SIG-M5 treated with dmso at 0.1 percent for 504 hours (cell line): ENCODE measurements around the gene CA11.

ENCODE experiments used
- DNase-seq: peaks from one replicate; lab custom pipeline; 2025; ENCODE audit not compliant: unreplicated experiment; lab: John Stamatoyannopoulos, UW

CA11 gene

GRCh38 chr19:48629599-48630295 is 16.2 kb downstream of the CA11 start:
- no peak for DNase-seq

DNA sequence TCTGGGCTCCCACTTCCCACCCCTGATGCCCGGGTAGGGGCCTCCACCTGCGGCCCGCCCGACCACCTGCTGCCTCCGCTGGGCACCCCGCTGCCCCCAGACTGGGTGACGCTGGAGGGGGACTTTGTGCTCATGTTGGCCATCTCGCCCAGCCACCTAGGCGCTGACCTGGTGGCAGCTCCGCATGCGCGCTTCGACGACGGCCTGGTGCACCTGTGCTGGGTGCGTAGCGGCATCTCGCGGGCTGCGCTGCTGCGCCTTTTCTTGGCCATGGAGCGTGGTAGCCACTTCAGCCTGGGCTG is 16.7 kb downstream of the CA11 start:
- DNase-seq, result no peak

- no peak for DNase-seq
Measured at GRCh38 chr19:48628486-48629296, 17.3 kb downstream of the CA11 start.

DNA sequence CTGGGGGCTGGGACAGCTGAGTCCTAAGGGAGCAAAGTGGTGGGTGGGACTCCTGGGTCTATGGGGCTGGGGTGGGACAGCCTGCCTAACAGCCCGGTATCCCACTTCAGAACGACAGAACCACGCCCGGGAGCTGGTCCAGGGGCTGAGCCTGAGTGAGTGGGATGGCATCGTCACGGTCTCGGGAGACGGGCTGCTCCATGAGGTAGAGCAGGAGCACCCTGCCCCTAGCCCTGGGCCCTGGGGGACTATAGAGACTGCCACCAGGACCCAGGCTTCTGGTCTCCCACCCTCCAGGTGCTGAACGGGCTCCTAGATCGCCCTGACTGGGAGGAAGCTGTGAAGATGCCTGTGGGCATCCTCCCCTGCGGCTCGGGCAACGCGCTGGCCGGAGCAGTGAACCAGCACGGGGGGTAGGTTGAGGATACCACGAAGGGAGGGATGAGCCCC is 18.1 kb downstream of the CA11 start:
- no peak for DNase-seq

DNA sequence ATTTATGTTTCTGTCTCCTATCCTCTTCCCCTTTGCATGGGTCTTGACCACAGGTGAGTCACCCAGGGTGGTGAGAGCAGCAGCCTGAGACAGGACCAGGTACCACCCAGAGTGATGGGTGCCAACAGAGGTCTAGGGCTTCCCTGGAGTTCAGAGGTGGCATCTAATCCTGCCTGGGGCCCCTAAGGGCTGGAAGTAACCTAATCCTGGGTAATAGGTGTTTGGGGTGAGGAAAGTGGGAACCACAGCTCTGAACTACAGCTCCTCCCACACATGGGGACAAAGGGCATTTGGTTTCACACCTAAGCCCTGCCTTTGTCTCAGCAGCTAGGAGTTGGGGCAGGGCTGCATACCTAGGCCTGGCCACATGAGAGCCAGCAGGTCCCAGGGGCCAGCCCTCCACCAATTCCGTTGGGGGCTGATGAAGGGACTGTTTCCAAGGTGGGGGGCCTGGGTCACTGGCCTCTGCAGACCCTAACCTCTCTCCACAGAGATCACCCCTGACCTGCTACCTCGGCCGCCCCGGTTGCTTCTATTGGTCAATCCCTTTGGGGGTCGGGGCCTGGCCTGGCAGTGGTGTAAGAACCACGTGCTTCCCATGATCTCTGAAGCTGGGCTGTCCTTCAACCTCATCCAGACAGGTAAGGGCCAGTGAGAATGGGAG is 18.7 kb downstream of the CA11 start:
- DNase-seq, result no peak

GRCh38 chr19:48625891-48626327 is 20.1 kb downstream of the CA11 start:
- no peak for DNase-seq

DNA sequence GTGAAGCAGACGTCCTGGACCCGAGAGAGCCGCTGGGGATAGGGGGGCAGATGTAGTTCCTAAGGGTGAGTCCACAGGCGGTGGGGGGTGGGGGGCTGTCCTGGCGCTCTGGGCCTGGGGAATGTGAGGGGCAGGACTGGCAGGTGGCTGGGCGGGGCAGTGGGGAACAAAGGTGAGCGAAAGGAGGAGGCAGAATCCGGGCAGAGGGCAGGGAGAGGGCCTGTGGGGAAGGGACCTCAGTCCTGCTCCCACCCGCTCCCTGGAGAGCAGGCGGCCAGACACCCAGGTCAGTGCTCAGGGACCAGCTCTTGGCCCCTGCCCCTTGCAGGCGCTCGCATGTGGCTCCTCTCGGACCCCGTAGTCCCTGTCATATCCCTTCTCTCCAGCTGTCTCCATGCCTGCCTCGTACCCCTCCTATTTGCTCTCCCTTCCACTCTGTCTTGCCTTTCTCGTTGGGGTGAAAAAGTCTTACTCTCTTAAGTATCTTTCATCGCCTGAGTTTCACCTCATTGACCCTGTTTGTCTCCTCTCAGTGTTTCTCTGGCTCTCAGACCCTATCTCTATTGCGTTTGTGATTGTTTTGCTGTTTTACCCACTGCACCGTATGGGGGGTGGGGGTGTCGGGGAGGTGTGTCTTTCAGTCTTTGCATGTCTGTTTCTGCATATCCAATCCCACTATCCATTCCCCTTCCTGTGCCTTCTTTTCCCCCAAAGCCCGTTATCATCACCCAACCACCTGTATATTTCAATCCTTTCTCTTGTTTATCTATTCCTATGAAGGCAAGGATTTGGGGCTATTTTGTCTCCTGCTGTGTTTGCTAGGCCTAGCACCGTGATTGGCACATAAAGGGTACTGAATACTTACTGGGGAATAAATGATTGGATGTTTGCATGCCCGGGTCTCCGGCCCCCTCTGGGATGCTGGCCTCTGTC is 20.9 kb downstream of the CA11 start:
- no peak for DNase-seq

DNA sequence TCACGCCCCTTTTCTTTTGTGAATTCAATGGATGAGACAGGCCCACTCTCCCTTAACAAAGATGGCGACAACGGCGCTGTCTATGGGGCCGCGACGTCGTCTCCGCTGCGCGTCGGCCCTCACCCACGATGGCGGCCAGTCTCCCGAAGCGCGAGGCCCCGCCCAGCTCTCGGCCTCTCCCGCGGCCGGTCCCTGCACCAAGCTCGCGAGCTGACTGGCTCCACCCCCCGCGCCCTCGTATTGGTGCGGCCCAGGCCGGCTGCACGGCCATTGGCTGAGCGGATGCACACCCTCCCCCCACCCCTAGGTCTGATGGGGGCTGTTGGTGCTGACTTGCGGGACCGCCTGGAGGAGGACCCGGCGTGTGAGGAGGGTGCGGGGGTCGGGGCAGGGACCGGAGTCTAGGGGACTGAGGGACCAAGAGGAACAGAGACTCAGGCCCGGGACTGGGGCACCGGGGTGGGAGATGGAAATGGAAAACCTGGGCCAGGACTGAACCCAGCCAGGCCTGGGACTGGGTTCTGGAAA is 21.9 kb downstream of the CA11 start:
- DNase-seq, result peak; percentile 72

DNA sequence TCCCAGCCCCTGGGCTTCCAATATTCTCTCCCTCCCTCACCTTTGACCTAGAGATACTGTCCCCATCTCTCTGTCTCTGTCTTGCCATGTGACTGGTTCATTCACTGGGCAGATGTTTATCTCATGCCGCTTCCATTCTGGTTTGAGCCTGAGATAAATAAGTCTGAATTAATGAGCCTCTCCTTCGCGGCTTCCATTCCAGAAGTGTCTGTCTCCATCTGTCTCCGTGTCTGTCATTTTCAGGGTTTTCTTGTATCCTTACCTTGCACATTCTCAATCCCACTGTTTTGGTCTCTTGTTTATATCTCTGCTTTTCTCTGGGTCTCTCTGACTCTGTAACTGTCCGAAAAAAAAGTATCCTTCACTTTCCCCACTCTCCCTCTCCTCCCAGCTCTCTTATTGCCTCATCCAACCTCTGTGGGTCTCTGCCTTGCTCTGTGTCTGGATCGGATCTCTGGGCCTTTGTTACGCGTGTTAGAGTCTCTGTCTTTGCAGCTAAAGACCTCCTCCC is 22.4 kb downstream of the CA11 start:
- DNase-seq, result no peak

DNA sequence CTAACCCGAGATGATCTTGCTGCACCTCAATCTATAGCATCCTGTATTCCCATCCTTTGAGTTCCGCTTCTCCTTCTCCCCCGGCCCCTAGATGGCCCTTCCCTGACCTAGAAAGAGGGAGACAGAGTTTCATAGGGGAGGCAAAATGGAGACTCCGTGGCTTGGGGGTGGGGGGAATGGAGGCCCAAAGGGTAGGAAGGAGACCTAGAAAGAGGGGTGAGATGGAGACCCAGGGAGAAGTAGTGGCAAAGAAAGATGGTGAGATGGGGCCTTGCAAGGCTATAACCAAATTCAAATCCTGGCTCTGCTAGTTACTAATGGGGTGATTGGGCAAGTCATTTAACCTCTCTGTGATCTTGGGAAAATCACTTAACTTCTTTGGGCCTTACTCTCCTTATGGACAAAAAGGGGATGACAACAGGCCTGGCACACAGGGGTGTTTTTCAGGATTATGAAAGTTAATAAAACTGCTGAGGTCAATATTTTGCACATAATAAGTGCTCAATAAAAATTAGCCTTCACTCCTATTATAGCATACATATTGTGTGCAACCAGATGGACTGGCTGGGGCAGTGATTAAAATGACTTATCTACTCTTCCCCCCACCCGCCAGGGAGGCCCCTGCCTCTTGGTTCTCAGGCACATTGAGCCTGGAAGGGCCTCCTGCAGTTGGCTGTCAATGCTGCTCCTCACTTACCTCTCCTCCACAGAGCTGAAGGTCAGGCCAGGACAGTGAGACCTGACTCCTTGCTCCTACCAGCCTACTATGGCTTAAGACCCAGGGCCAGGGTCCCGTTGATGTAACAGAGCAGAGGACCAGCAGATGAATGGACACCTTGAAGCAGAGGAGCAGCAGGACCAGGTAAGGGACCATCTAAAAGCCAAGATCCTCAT is 26.0 kb downstream of the CA11 start:
- no peak for DNase-seq

- DNase-seq, result peak; percentile 99
Measured at GRCh38 chr19:48618916-48619691, 26.9 kb downstream of the CA11 start, which contains the start of the genes RPL18 and SPHK2. RPL18 (minus strand) TSS chr19:48619178; CDS start chr19:48619143, 35 bp downstream. SPHK2 (plus strand) TSS chr19:48619506; CDS start chr19:48620515, 1,009 bp downstream.

- no peak for DNase-seq
Measured at GRCh38 chr19:48618278-48618915, 27.6 kb downstream of the CA11 start.

GRCh38 chr19:48617146-48617937 is 28.6 kb downstream of the CA11 start:
- DNase-seq, result no peak

DNA sequence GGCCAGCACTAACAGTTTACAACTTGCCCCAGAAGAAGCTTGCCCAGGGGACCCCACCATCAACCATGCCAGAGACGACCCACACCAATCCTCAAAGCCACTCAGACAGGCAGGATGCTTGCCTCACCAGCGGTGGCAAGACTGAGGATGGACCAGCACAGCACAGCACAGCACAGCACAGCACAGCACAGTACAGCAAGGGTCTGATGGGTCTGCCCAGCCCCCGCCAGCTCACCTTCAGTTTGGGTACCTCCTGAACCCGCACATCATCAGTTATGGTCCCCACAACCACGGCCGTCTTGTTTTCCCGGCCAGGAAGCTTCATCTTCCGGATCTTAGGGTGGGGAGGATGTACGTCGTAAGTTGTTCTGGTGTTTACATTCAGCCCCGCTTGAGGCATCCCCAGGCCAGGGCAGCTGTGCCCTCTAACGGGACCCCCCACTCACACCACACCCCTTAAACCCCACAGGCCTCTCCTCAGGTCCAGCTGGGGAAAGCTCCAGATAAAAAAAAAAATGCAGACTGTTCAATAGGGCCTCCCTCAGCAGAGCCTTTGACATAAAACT is 29.4 kb downstream of the CA11 start:
- DNase-seq, result no peak

DNA sequence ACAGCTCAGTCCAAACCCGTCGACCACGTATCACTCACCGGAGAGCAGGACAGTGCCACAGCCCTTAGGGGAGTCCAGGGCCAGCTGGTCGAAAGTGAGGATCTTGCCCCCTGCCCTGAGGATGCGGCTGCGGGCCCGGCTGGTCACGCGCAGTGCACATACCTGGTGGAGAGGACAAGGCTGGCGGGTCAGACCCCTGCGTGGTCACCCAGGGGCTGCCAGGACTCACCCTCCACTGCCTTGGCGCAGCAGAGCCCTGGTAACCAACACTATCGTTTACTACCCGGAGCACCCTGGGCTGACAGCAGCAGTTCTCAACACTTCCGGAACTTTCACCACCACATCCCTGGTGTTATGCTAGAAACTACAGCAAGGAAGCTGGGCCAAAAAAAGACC is 29.9 kb downstream of the CA11 start:
- DNase-seq, result no peak

DNA sequence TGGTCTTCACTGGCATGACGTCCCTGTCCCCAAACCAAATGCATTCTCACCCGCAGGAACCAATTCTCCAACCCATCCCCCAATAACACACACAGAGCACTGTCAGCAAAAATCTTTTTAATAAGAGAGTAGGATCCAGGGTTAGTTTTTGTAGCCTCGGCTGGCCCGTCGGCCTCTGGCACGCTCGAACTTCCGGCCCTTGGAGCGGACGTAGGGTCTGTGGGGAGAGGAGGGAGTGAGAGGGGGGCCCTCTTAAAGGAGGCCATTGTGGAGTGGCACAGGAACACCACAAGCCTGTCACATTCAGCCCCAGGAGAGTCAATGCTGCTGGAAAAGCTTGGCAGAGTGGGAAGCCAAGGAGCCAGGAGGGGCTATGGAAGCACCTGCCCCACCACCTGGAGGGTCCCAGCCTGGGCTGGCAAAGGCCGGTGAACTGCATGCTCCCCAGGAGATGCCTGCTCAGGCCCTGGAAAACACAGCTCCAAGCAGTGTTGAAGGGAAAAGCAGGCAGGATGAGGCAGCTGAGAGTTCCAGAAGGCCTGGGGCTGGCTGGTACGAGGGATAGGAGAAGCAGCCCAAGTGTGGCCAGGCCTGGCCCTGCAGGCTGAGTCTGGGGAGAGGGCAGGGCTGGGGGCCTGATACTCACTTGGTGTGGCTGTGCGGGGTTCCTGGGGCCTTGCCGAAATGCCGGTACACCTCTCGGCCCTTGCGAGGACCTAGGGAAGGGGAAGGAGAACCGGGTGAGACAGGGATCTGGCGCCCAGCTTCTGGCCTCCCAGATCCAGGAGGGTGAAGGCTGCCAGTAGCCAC is 30.6 kb downstream of the CA11 start:
- no peak for DNase-seq
